Superior temporal gyrus (tissue), 1 donor: ENCODE results near the gene LSP1.

ENCODE experiments used
- DNase-seq: peaks from one replicate; pipeline ENCODE4 v3.0.0-alpha.2; 2016; ENCODE audit errors: extremely low spot score

LSP1 gene

GRCh38 chr11:1915795-1916131, 62.9 kb downstream of the LSP1 start:
- no peak for DNase-seq

GRCh38 chr11:1916132-1916985, 63.5 kb downstream of the LSP1 start:
- no peak for DNase-seq

GRCh38 chr11:1916986-1917522, 64.2 kb downstream of the LSP1 start:
- DNase-seq: no peak

GRCh38 chr11:1917523-1918435, 64.9 kb downstream of the LSP1 start:
- no peak for DNase-seq

GRCh38 chr11:1918436-1919315, 65.8 kb downstream of the LSP1 start:
- DNase-seq: no peak

- DNase-seq: no peak
Measured at GRCh38 chr11:1919391-1920127, 66.7 kb downstream of the LSP1 start, which contains the start of gene TNNT3. TNNT3 (plus strand) TSS chr11:1919703; CDS start chr11:1922875, 3,172 bp downstream.

GRCh38 chr11:1920128-1920908, 67.4 kb downstream of the LSP1 start:
- no peak for DNase-seq

- no peak for DNase-seq
Measured at GRCh38 chr11:1920909-1921573, 68.2 kb downstream of the LSP1 start.

- DNase-seq: no peak
Measured at GRCh38 chr11:1921574-1922141, 68.8 kb downstream of the LSP1 start.

- DNase-seq: no peak
Measured at GRCh38 chr11:1922481-1923081, 69.7 kb downstream of the LSP1 start.

GRCh38 chr11:1923201-1923956, 70.5 kb downstream of the LSP1 start:
- DNase-seq: no peak

GRCh38 chr11:1924181-1924580, 71.3 kb downstream of the LSP1 start:
- DNase-seq: no peak

GRCh38 chr11:1924646-1925372, 71.9 kb downstream of the LSP1 start:
- no peak for DNase-seq

- DNase-seq: no peak
Measured at GRCh38 chr11:1925373-1926155, 72.7 kb downstream of the LSP1 start.

GRCh38 chr11:1926156-1927025, 73.5 kb downstream of the LSP1 start:
- no peak for DNase-seq
